ENCODE data around the gene ABCC11.

DNA sequence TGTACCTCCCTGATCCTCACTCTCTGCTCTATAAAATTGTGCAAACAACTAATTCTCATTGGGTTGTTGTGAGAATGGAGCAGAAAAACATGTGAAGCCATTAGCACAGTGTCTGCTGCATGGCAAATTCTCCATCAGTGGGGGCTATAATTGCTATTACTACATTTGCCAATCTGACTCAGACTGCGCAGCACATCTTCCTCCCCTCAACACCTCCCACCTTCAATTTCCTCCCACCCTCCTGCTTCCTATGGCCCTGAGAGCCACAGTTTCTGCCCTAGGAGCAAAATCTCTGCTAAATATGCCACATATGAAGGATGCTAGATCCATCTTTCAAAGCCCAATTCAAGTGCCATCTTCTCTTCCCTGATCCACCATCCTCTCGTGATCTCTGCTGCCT is 128.5 kb downstream of the ABCC11 start:
- TF ChIP-seq CEBPB (IDR thresholded peaks at IDR 0.05; ENCODE audit: borderline replicate concordance, low read depth, low read length) (no peak), RORA (CRISPR knock-in tag; IDR thresholded peaks at IDR 0.05) (no peak), U2AF1 (optimal IDR thresholded peaks at IDR 0.05; ENCODE audit: low read depth, low read length) (no peak), TCF7L2 (IDR thresholded peaks at IDR 0.05; ENCODE audit: low read depth, low read length) (no peak), RFX5 (IDR thresholded peaks at IDR 0.05; ENCODE audit: low read depth, low read length) (no peak), SMAD1 (CRISPR knock-in tag; IDR thresholded peaks at IDR 0.05; ENCODE audit: borderline replicate concordance, low read depth) (no peak)
- TF ChIP-seq, protein P1, sequence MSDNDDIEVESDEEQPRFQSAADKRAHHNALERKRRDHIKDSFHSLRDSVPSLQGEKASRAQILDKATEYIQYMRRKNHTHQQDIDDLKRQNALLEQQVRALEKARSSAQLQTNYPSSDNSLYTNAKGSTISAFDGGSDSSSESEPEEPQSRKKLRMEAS (IDR thresholded peaks at IDR 0.05), result no peak
- TF ChIP-seq, protein P2, sequence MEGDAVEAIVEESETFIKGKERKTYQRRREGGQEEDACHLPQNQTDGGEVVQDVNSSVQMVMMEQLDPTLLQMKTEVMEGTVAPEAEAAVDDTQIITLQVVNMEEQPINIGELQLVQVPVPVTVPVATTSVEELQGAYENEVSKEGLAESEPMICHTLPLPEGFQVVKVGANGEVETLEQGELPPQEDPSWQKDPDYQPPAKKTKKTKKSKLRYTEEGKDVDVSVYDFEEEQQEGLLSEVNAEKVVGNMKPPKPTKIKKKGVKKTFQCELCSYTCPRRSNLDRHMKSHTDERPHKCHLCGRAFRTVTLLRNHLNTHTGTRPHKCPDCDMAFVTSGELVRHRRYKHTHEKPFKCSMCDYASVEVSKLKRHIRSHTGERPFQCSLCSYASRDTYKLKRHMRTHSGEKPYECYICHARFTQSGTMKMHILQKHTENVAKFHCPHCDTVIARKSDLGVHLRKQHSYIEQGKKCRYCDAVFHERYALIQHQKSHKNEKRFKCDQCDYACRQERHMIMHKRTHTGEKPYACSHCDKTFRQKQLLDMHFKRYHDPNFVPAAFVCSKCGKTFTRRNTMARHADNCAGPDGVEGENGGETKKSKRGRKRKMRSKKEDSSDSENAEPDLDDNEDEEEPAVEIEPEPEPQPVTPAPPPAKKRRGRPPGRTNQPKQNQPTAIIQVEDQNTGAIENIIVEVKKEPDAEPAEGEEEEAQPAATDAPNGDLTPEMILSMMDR (CRISPR knock-in tag; IDR thresholded peaks at IDR 0.05), result no peak
- TF ChIP-seq, protein P3, sequence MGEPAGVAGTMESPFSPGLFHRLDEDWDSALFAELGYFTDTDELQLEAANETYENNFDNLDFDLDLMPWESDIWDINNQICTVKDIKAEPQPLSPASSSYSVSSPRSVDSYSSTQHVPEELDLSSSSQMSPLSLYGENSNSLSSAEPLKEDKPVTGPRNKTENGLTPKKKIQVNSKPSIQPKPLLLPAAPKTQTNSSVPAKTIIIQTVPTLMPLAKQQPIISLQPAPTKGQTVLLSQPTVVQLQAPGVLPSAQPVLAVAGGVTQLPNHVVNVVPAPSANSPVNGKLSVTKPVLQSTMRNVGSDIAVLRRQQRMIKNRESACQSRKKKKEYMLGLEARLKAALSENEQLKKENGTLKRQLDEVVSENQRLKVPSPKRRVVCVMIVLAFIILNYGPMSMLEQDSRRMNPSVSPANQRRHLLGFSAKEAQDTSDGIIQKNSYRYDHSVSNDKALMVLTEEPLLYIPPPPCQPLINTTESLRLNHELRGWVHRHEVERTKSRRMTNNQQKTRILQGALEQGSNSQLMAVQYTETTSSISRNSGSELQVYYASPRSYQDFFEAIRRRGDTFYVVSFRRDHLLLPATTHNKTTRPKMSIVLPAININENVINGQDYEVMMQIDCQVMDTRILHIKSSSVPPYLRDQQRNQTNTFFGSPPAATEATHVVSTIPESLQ (CRISPR knock-in tag; conservative IDR thresholded peaks at IDR 0.05), result no peak
- TF ChIP-seq, protein P4, sequence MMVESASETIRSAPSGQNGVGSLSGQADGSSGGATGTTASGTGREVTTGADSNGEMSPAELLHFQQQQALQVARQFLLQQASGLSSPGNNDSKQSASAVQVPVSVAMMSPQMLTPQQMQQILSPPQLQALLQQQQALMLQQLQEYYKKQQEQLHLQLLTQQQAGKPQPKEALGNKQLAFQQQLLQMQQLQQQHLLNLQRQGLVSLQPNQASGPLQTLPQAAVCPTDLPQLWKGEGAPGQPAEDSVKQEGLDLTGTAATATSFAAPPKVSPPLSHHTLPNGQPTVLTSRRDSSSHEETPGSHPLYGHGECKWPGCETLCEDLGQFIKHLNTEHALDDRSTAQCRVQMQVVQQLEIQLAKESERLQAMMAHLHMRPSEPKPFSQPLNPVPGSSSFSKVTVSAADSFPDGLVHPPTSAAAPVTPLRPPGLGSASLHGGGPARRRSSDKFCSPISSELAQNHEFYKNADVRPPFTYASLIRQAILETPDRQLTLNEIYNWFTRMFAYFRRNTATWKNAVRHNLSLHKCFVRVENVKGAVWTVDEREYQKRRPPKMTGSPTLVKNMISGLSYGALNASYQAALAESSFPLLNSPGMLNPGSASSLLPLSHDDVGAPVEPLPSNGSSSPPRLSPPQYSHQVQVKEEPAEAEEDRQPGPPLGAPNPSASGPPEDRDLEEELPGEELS (CRISPR knock-in tag; IDR thresholded peaks at IDR 0.05), result no peak
- TF ChIP-seq, protein P5, sequence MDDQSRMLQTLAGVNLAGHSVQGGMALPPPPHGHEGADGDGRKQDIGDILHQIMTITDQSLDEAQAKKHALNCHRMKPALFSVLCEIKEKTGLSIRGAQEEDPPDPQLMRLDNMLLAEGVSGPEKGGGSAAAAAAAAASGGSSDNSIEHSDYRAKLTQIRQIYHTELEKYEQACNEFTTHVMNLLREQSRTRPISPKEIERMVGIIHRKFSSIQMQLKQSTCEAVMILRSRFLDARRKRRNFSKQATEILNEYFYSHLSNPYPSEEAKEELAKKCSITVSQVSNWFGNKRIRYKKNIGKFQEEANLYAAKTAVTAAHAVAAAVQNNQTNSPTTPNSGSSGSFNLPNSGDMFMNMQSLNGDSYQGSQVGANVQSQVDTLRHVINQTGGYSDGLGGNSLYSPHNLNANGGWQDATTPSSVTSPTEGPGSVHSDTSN (CRISPR knock-in tag; IDR thresholded peaks at IDR 0.05; ENCODE audit: borderline replicate concordance), result no peak

Data from HepG2 (cell line).